DMS114 treated with DMSO at 0.1 percent for 48 hours (cell line): ENCODE data around the gene VRK1.

Source experiments
- DNase-seq: peaks from one replicate; lab custom pipeline; 2025; ENCODE audit not compliant: unreplicated experiment; lab: John Stamatoyannopoulos, UW

Gene VRK1

GRCh38 chr14:96915478-96915877, 118.3 kb downstream of the VRK1 start:
- DNase-seq: no peak

- no peak for DNase-seq
These were observed 119.6 kb downstream of the VRK1 start for GRCh38 chr14:96916751-96917150.

- no peak for DNase-seq
These were observed 120.3 kb downstream of the VRK1 start for GRCh38 chr14:96917442-96917963.

- DNase-seq: no peak
These were observed 122.8 kb downstream of the VRK1 start for GRCh38 chr14:96920023-96920422.

- no peak for DNase-seq
These were observed 123.6 kb downstream of the VRK1 start for GRCh38 chr14:96920820-96921219.

- no peak for DNase-seq
These were observed 125.8 kb downstream of the VRK1 start for GRCh38 chr14:96922986-96923385.

GRCh38 chr14:96925422-96925821, 128.2 kb downstream of the VRK1 start:
- no peak for DNase-seq

- DNase-seq: no peak
These were observed 128.8 kb downstream of the VRK1 start for GRCh38 chr14:96926001-96926400.

GRCh38 chr14:96928779-96929380, 131.7 kb downstream of the VRK1 start:
- no peak for DNase-seq

GRCh38 chr14:96929950-96930349, 132.8 kb downstream of the VRK1 start:
- DNase-seq: no peak

- DNase-seq: no peak
These were observed 133.3 kb downstream of the VRK1 start for GRCh38 chr14:96930526-96930925.
